Fibroblast of lung (primary cell): Measurements from ENCODE around the gene MTA1. TPM values are rescaled to one million over a fixed set of nuclear protein-coding genes. Genes with fewer than 3 reads are reported as not detected.

Source experiments
- DNase-seq, 2 donors: peaks; one replicate each; pipeline versions ENCODE4 v3.0.0 to v3.0.0-alpha.2; 2010; ENCODE audit warnings: low read depth in 2 of 2
- H2AFZ ChIP-seq: 2 replicates; pipeline ENCODE4 v1.5.1; 2012; ENCODE audit warnings: low read length, control low read depth, inconsistent platforms
- H3K27ac ChIP-seq: 2 replicates; pipeline ENCODE4 v1.5.1; 2011; ENCODE audit warnings: low read length, control low read depth; ENCODE audit not compliant: insufficient read depth
- H3K27me3 ChIP-seq: 2 replicates; pipeline ENCODE4 v1.5.1; 2011; ENCODE audit warnings: mild to moderate bottlenecking, low read length; ENCODE audit not compliant: control insufficient read depth, insufficient read depth
- H3K36me3 ChIP-seq: 2 replicates; pipeline ENCODE4 v1.5.1; 2011; ENCODE audit warnings: low read length; ENCODE audit not compliant: control insufficient read depth, insufficient read depth
- H3K4me1 ChIP-seq: 2 replicates; pipeline ENCODE4 v1.5.1; 2011; ENCODE audit warnings: low read length; ENCODE audit not compliant: control insufficient read depth, insufficient read depth; ENCODE audit errors: extremely low read depth
- H3K4me2 ChIP-seq: 2 replicates; pipeline ENCODE4 v1.5.1; 2011; ENCODE audit warnings: low read length, control low read depth; ENCODE audit not compliant: insufficient read depth; ENCODE audit errors: extremely low read depth
- H3K4me3 ChIP-seq, 4 experiments: fragments of 200-600 bp in 1 of 4; sonication (generic) in 1 of 4; replicated peaks in 1 of 4; 2 replicates each; pipeline ENCODE4 v1.5.1; 2011 to 2016; ENCODE audit warnings: low read length in 4 of 4, low read depth in 3 of 4, mild to moderate bottlenecking in 3 of 4, control low read depth in 2 of 4, inconsistent platforms in 1 of 4, mixed read lengths in 1 of 4; ENCODE audit not compliant: insufficient read depth in 1 of 4; ENCODE audit errors: control extremely low read depth in 1 of 4
- H3K79me2 ChIP-seq: 2 replicates; pipeline ENCODE4 v1.5.1; 2012; ENCODE audit warnings: mild to moderate bottlenecking, low read length, inconsistent platforms; ENCODE audit not compliant: control insufficient read depth, insufficient read depth
- H3K9ac ChIP-seq: 2 replicates; pipeline ENCODE4 v1.5.1; 2011; ENCODE audit warnings: mild to moderate bottlenecking, low read length, control low read depth; ENCODE audit not compliant: insufficient read depth
- H3K9me3 ChIP-seq: 2 replicates; pipeline ENCODE4 v1.5.1; 2012; ENCODE audit warnings: low read depth, low read length; ENCODE audit not compliant: control insufficient read depth, insufficient read depth
- H4K20me1 ChIP-seq: 2 replicates; pipeline ENCODE4 v1.5.1; 2011; ENCODE audit warnings: low read length; ENCODE audit not compliant: control insufficient read depth, insufficient read depth; ENCODE audit errors: extremely low read depth
- CTCF ChIP-seq, 2 donors: IDR thresholded peaks in 1 of 2; conservative IDR thresholded peaks in 1 of 2; 1 replicate in 1 of 2; 2 replicates in 1 of 2; pipeline ENCODE4 v1.5.1; 2011 to 2012; ENCODE audit warnings: low read length in 2 of 2, control low read depth in 1 of 2, inconsistent platforms in 1 of 2, low read depth in 1 of 2, mild to moderate bottlenecking in 1 of 2
- EZH2 ChIP-seq: IDR thresholded peaks from 2 replicates; pipeline ENCODE4 v1.5.1; 2012; ENCODE audit warnings: low read length, control low read depth, mild to moderate bottlenecking; ENCODE audit errors: missing control alignments
- polyA plus RNA-seq, 2 donors: library from polyadenylated mRNA; depleted of rRNA in 1 of 2; stranded (reverse) in 1 of 2; unstranded in 1 of 2; fragments of >200 nt; gene quantifications; 2 replicates each; pipeline ENCODE4 v1.2.1, GENCODE V29; 2011 to 2012; ENCODE audit warnings: missing spikeins in 1 of 2
- total RNA-seq: library from RNA; depleted of rRNA; stranded (reverse); fragments of >200 nt; gene quantifications from 2 replicates; pipeline ENCODE4 v1.2.1, GENCODE V29; 2014

The MTA1 gene
- total and polyA plus RNA-seq, 2 donors (not counting 1 experiment from before 2014, with no cell fraction given) = 28.6 to 29.7 TPM

- TF ChIP-seq CTCF (conservative IDR thresholded peaks at IDR 0.05 in 1 of 2, IDR thresholded peaks at IDR 0.05 in 1 of 2; ENCODE audit: low read depth in 1 of 2, low read length in 2 of 2) (no peak), EZH2 (no peak)
- no peak overlapping the region for H3K27ac ChIP-seq
- H3K4me3 ChIP-seq = no peak overlapping the region
- no peak overlapping the region for H3K9ac ChIP-seq
- H3K79me2 ChIP-seq = no peaks in the 10 kb centered on the region
- H4K20me1 ChIP-seq = no peaks in the 10 kb centered on the region
- no peak overlapping the region for H2AFZ ChIP-seq
- H3K4me2 ChIP-seq = no peak overlapping the region
- no peaks in the 10 kb centered on the region for H3K27me3 ChIP-seq
- peaks cover 5% of the 10 kb centered on the region for H3K4me1 ChIP-seq
- DNase-seq = no peak
- no peaks in the 10 kb centered on the region for H3K9me3 ChIP-seq
- peaks cover 29% of the 10 kb centered on the region for H3K36me3 ChIP-seq
Measured at GRCh38 chr14:105460616-105461015, 41.0 kb downstream of the MTA1 start.

DNA sequence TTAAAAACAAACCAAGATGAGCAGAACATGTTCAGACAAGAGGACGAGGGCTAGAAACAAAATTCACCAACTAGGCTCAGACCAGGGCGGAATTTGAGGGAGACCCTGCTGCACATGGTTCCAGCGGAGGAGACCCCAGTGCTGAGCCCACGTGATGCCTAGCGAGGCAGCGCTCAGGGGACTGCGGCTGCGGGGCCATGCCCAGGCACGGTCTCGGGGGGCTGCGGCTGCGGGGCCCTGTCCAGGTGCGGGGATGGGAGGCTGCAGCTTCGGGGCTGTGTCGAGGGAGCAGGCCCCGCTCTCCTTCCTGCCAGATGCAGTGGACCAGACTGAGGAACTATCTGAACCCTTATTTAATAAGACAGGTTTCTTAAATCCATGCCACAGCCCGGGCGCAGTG, 42.3 kb downstream of the MTA1 start:
- H3K36me3 ChIP-seq = peaks cover 26% of the 10 kb centered on the region
- H4K20me1 ChIP-seq = no peaks in the 10 kb centered on the region
- no peak overlapping the region for H3K9ac ChIP-seq
- H3K27ac ChIP-seq = no peak overlapping the region
- no peak overlapping the region for H3K4me3 ChIP-seq
- H3K9me3 ChIP-seq = no peaks in the 10 kb centered on the region
- TF ChIP-seq CTCF (conservative IDR thresholded peaks at IDR 0.05 in 1 of 2, IDR thresholded peaks at IDR 0.05 in 1 of 2; ENCODE audit: low read depth in 1 of 2, low read length in 2 of 2) = no peak
- H2AFZ ChIP-seq = no peak overlapping the region
- no peak overlapping the region for H3K4me2 ChIP-seq
- H3K27me3 ChIP-seq = no peaks in the 10 kb centered on the region
- H3K4me1 ChIP-seq = peaks cover 7% of the 10 kb centered on the region
- H3K79me2 ChIP-seq = no peaks in the 10 kb centered on the region
- no peak for DNase-seq

DNA sequence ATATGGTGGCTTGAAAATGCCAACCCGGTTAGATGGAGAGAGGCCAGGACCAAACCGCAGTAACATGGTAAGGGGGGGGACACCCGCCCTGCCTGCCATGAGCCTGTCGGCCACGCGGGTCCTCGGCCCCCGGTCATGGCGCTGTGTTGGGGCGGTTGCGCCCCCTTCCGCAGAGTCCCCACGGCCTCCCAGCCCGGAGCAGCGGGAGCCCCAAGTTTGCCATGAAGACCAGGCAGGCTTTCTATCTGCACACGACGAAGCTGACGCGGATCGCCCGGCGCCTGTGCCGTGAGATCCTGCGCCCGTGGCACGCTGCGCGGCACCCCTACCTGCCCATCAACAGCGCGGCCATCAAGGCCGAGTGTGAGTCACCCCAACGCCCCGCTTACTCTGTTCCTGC, 44.9 kb downstream of the MTA1 start:
- no peaks in the 10 kb centered on the region for H3K27me3 ChIP-seq
- no peak overlapping the region for H3K9ac ChIP-seq
- no peaks in the 10 kb centered on the region for H3K79me2 ChIP-seq
- no peak overlapping the region for H2AFZ ChIP-seq
- no peak for DNase-seq
- H3K9me3 ChIP-seq = no peaks in the 10 kb centered on the region
- no peak overlapping the region for H3K4me3 ChIP-seq
- no peak overlapping the region for H3K4me2 ChIP-seq
- H3K4me1 ChIP-seq = peaks cover 7% of the 10 kb centered on the region
- H3K36me3 ChIP-seq = peaks cover 34% of the 10 kb centered on the region
- H3K27ac ChIP-seq = no peak overlapping the region
- TF ChIP-seq EZH2 = no peak
- TF ChIP-seq CTCF (conservative IDR thresholded peaks at IDR 0.05 in 1 of 2, IDR thresholded peaks at IDR 0.05 in 1 of 2; ENCODE audit: low read depth in 1 of 2, low read length in 2 of 2) = no peak
- no peaks in the 10 kb centered on the region for H4K20me1 ChIP-seq
